NCI-H2196 (cell line): ENCODE results near the gene ARHGEF37.
"Not testable (repeated sequence)": the region's sequence is repeated elsewhere in the genome, so short reads cannot be mapped to it uniquely, and the experiment has no call there.

Experiments
- DNase-seq: peaks from one replicate; lab custom pipeline; 2025; ENCODE audit not compliant: unreplicated experiment; lab: John Stamatoyannopoulos, UW

The ARHGEF37 gene

DNA sequence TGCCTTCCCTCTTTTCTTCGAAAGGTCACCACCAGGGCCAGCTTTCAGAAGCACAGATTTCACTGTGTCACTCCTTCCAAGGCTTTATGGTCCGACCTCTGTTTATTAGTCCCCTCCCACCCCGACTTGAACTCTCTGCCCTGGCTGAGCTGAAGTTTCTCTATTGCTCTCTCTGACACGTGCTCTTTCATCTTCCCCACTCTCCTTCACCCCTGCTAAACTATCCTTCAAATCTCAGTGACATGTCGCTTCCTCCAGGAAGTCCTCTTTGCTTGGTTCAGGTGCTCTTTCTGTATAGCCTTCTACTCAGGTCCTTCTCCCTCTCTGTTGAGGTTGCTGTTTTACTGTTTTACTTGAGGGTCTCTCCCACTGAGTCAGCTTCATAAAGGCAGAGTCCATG lies 64.4 kb downstream of the ARHGEF37 start:
- DNase-seq: no peak

GRCh38 chr5:149646564-149646963 lies 65.3 kb downstream of the ARHGEF37 start:
- DNase-seq: peak; percentile 17

- DNase-seq: no peak
These were observed 66.0 kb downstream of the ARHGEF37 start for GRCh38 chr5:149647334-149647733.

- DNase-seq: not testable (repeated sequence)
These were observed 67.4 kb downstream of the ARHGEF37 start for GRCh38 chr5:149648464-149649393.

- DNase-seq: not testable (repeated sequence)
These were observed 68.4 kb downstream of the ARHGEF37 start for GRCh38 chr5:149649730-149650129.

DNA sequence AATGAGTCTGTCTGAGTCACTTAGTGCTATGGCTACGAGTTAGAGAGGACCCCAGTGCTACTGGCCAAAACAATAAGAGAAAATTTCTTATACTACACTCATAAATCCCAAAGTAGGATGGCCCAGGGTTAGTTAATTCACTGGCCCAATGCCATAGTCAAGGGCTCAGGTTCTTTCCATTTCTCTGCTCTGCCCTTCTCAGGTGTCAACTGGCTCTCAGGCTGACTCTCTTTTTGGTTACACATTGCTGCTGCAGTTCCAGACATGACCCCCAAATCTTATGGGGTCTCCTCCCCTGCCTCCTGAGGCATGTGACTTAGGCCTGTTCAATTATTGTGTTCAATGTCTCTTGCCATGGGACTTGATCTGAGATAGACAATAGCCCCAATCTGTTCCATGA lies 70.4 kb downstream of the ARHGEF37 start:
- DNase-seq: no peak

DNA sequence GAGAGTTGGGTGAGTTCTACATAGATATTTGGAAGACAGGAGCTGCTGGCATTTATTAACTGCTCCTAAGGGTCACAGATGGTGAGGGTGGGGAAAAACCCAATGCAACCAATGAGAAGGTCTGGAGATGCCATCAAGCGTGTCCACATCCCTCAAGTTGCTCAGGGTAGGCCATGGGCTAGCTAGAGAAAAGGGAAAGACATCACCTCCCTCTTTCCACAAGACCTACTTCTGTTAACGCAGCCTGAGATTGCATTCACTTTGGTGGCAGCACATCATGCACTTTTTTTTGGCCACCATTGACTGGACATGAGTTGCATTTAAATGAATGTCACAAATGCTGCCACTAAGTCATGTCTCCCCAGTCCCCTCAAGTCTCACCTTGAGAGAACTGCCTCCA lies 71.4 kb downstream of the ARHGEF37 start:
- no peak for DNase-seq

GRCh38 chr5:149654231-149654630 lies 72.9 kb downstream of the ARHGEF37 start:
- no peak for DNase-seq

DNA sequence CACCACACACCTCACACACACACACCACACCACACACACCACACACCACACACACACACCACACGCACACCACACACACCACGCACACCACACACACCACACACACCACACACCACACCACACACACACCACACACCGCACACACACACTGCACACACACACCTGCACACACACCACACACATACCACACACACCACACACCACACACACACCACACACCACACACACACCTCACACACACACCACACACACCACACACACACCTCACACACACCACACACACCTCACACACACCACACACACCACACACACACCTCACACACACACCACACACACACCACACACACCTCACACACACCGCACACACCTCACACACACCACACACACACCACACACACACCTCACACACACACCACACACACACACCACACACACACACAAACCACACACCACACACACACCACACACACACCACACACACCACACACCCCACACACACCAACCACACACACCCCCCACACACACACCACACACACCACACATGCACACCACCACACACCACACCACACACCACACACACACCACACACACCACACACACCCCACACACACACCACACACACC lies 73.7 kb downstream of the ARHGEF37 start:
- DNase-seq: no peak

- DNase-seq: peak; percentile 63
These were observed 75.4 kb downstream of the ARHGEF37 start for GRCh38 chr5:149656576-149657182.

- no peak for DNase-seq
These were observed 76.0 kb downstream of the ARHGEF37 start for GRCh38 chr5:149657324-149657723.

DNA sequence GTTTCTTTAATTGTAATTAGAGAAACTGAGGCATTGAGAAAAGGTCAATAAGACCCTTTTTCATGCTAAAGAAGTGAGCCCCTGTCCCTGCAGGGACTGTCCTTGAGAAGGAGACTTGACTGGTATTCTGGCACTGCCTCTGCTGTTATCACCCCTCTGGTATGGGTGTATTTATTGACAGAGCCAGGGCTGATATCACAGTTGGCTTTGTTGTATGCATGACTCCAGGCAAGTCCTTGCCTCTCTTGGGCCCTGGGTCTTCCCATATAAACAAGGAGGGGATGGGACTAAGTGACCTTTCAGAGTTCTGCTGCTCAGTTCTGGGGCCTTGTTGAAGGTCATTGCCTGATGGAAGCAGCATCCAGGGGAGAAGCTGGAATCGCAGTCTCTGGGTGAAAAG lies 77.0 kb downstream of the ARHGEF37 start:
- no peak for DNase-seq

DNA sequence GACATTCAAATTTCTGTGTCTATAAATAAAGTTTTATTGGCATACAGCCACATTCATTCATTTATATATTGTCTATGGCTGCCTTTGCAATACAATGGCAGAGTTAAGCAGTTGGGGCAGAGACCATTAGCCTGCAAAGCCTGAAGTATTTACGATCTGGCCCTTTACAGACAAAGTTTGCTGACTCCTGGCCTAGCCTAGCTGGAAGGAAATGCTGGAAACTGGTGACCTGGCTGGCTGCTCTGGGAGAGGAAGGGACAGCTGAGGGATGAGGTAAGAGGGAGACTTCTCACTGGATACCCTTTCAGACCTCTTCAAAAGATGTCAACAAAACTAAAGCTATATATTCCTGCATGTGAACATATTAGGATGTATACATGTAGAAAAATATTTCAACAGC lies 82.8 kb downstream of the ARHGEF37 start:
- DNase-seq: no peak

DNA sequence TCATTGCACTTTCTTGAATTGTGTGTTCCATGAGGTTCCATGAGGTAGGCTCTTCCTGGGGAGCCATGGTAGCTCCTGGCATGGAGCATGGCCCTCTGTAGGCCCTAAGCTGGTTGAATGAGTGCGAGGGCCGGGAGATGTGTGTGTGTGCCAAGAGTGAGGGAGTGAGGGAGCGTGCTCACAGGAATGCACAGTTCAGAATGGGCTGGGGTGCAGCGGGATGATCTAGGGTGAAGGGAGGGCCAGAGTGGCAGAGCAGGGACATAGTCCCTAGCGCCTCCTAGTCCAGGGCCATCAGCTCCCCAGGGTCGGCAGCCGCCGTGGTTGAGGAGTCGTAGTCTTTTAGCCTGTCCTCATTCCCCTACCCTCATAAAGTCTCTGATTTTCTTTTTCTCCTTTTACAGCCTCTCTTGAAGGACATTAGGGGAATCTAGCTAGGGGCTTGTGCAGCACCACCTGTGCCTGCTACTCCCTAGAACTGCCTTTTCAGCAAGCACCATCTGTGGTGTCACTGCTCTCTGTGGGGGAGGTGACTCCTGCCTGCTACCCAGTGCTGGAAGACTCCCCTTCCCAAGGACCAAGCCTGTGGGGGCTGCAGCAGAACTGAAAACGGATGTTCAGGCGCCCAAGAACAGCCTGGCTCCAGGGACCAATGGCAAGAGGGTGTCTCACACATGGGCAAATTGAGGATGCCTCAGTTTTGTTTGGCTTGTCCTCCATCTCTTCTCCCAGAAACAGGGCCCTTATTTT lies 83.5 kb downstream of the ARHGEF37 start:
- no peak for DNase-seq

DNA sequence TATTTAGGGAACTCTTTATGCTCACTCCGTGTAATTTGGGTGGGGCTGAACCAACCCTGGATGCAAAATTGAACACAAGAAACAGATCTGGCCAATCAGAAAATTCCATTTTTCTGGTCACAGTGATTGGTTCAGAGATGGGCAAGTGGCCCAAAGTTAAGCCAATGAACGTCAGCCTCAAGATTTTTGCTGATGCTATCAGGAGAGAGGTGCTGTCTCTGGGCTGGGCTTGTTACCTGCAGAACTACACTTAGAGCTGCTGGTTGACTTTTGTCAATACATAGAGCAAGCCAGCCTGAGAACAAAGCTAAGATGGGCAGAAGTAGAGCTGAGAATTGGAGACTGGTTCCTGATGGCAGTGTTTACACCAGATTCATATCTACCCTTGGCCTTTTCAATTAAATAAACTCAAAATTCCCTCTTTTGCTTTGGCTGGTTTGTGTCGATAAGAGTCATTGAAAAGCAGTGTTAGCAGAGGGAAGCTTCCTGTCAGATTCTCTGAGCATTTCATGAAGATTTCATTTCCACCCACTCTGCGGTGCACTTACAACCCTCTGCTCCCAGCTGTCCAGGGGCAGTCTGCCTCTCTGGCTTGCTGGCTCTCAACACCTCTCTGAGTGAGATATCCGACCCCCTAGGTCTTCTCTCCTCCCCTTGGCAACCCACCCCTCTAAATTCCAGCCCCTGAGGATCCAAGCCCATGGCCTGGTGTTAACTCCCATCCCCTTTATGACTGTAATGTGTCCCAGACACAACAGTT lies 84.3 kb downstream of the ARHGEF37 start:
- no peak for DNase-seq

DNA sequence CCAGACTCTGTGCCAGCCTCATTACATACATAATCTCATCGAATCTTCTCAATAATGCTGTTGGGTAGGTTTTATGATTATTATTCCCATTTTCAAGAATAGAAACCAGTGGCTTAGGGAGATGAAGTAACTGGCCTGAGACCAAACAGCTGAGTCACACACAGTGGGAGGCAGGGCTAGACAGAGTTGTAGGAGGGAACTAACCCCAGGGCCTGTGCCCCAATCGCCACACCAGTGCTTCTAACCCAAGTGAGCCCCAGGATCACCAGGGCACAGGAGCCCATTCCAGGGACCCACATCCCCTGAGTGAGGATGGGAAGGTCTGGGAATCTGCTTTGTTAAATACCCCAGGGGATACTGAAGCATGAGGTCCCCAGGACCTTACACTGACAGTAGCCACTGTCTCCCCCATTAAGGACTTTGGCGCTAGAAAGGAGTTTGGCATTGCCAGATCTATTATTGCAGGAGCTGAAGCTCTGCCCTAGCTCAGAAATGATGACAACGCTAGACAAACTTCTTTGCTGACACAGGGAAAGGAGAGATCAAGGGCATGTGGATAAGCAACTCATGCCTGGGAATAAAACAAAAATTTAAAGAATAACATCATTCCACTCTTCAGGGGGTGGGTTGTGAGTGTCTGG lies 85.0 kb downstream of the ARHGEF37 start:
- DNase-seq: no peak

DNA sequence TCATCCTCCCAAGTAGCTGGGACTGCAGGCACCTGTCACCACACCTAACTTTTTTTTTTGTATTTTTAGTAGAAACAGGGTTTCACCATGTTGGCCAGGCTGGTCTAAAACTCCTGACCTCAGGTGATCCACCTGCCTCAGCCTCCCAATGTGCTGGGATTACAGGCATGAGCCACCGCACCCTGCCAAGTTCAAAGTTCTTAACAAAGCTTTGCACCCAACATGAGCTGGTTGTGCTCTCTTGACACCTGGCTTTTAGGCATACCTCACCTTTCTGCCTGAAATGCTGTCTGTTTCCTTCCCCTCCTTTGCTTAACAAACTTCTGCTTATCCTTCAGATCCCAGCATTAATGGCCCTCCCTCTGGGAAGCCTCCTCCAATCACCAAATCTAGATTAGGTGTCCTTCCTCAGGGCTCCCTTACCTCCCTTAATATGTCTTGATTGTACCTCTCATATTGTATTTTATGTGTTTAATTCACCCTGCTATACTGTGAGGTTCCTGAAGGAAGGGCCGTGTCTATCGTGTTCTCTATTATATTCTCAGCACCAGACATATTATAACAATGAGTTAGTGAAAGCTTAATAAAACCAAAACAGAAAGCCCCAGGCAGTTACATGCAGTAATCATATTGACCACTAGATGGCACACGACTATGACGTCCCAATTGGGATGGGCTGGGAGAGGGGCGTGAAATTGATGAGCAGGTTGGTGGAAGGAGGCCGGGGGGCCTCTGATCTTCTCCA lies 86.0 kb downstream of the ARHGEF37 start:
- DNase-seq: peak; percentile 25

DNA sequence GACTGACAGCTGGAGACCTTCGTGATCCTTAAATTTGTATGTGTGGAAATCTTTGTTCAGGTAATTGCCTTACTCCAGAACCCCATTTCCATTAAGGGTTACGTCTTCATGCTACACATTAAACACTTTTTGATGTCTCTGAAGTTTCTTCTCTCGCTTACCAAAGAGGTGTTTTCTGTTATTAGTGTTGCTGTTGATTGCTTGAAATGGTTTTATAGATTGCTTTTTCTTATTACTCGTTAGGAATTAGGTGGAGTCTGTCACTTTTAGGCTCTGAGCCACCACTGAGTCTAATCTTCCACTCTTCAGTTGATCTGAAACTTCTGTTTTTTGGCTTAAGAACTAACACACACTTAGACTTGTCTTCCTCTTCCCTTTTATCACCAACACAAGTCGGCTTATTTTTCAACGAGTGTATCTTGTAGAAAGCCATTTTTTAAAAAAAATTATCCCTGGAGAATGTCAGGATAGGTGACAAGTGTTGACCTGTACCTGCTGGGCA lies 86.6 kb downstream of the ARHGEF37 start:
- DNase-seq: no peak

GRCh38 chr5:149669273-149669672 lies 88.0 kb downstream of the ARHGEF37 start:
- not testable (repeated sequence) for DNase-seq
